Measurements from ENCODE around the gene ANKIB1. TPM values are rescaled to one million over a fixed set of nuclear protein-coding genes. Genes with fewer than 3 reads are reported as not detected.

ANKIB1 gene
- total RNA-seq, 1 donor from 2014 or later, result 58.1 TPM

GRCh38 chr7:92221766-92222165, 24.0 kb upstream of the ANKIB1 start:
- Mint-ChIP-seq H3K27ac (no peak overlapping the region), H3K9me3 (ENCODE audit: low read depth) (no peaks in the 10 kb centered on the region), H3K27me3 (no peaks in the 10 kb centered on the region), H3K4me1 (ENCODE audit: low read depth) (no peaks in the 10 kb centered on the region), H3K36me3 (ENCODE audit: insufficient read depth) (peaks cover 36% of the 10 kb centered on the region), H3K4me3 (ENCODE audit: low read depth) (no peak overlapping the region)
- DNase-seq (ENCODE audit: low spot score, unreplicated experiment), result no peak
- TF ChIP-seq CTCF (IDR thresholded peaks at IDR 0.05; ENCODE audit: unreplicated experiment), result no peak

GRCh38 chr7:92226981-92227380, 18.8 kb upstream of the ANKIB1 start:
- no peaks in the 10 kb centered on the region for H3K9me3 Mint-ChIP-seq (ENCODE audit: low read depth)
- no peak for TF ChIP-seq CTCF (IDR thresholded peaks at IDR 0.05; ENCODE audit: unreplicated experiment)
- no peaks in the 10 kb centered on the region for H3K4me1 Mint-ChIP-seq (ENCODE audit: low read depth)
- no peaks in the 10 kb centered on the region for H3K27me3 Mint-ChIP-seq
- H3K4me3 Mint-ChIP-seq (ENCODE audit: low read depth), result no peak overlapping the region
- peaks cover 41% of the 10 kb centered on the region for H3K36me3 Mint-ChIP-seq (ENCODE audit: insufficient read depth)
- no peak for DNase-seq (ENCODE audit: low spot score, unreplicated experiment)
- H3K27ac Mint-ChIP-seq, result no peak overlapping the region

- TF ChIP-seq CTCF (IDR thresholded peaks at IDR 0.05; ENCODE audit: unreplicated experiment), result no peak
- H3K4me1 Mint-ChIP-seq (ENCODE audit: low read depth), result no peaks in the 10 kb centered on the region
- H3K27ac Mint-ChIP-seq, result no peak overlapping the region
- H3K4me3 Mint-ChIP-seq (ENCODE audit: low read depth), result no peak overlapping the region
- no peaks in the 10 kb centered on the region for H3K9me3 Mint-ChIP-seq (ENCODE audit: low read depth)
- no peaks in the 10 kb centered on the region for H3K27me3 Mint-ChIP-seq
- no peak for DNase-seq (ENCODE audit: low spot score, unreplicated experiment)
- peaks cover 41% of the 10 kb centered on the region for H3K36me3 Mint-ChIP-seq (ENCODE audit: insufficient read depth)
Measured at GRCh38 chr7:92228100-92228499, 17.7 kb upstream of the ANKIB1 start.

GRCh38 chr7:92228742-92229141, 17.0 kb upstream of the ANKIB1 start:
- H3K4me3 Mint-ChIP-seq (ENCODE audit: low read depth), result no peak overlapping the region
- H3K9me3 Mint-ChIP-seq (ENCODE audit: low read depth), result no peaks in the 10 kb centered on the region
- no peak overlapping the region for H3K27ac Mint-ChIP-seq
- no peak for TF ChIP-seq CTCF (IDR thresholded peaks at IDR 0.05; ENCODE audit: unreplicated experiment)
- no peaks in the 10 kb centered on the region for H3K27me3 Mint-ChIP-seq
- H3K4me1 Mint-ChIP-seq (ENCODE audit: low read depth), result no peaks in the 10 kb centered on the region
- peaks cover 44% of the 10 kb centered on the region for H3K36me3 Mint-ChIP-seq (ENCODE audit: insufficient read depth)
- no peak for DNase-seq (ENCODE audit: low spot score, unreplicated experiment)

GRCh38 chr7:92230547-92230946, 15.2 kb upstream of the ANKIB1 start:
- H3K9me3 Mint-ChIP-seq (ENCODE audit: low read depth), result no peaks in the 10 kb centered on the region
- H3K4me1 Mint-ChIP-seq (ENCODE audit: low read depth), result no peaks in the 10 kb centered on the region
- H3K4me3 Mint-ChIP-seq (ENCODE audit: low read depth), result no peak overlapping the region
- H3K27ac Mint-ChIP-seq, result no peak overlapping the region
- H3K27me3 Mint-ChIP-seq, result no peaks in the 10 kb centered on the region
- no peak for TF ChIP-seq CTCF (IDR thresholded peaks at IDR 0.05; ENCODE audit: unreplicated experiment)
- peaks cover 44% of the 10 kb centered on the region for H3K36me3 Mint-ChIP-seq (ENCODE audit: insufficient read depth)
- DNase-seq (ENCODE audit: low spot score, unreplicated experiment), result no peak

Measured in progenitor cell of endocrine pancreas (in vitro differentiated cells).